Colonic mucosa (tissue), 4 donors: ENCODE measurements around the gene DDX54. TPM values are rescaled to one million over a fixed set of nuclear protein-coding genes. Genes with fewer than 3 reads are reported as not detected.

ENCODE experiments used
- DNase-seq: peaks from one replicate; pipeline ENCODE4 v3.0.0-alpha.2; 2020
- H3K27ac ChIP-seq: fragments of 200-600 bp; one replicate; pipeline ENCODE4 v1.8.0; 2021
- H3K27me3 ChIP-seq: fragments of 200-600 bp; one replicate; pipeline ENCODE4 v1.8.0; 2021
- H3K36me3 ChIP-seq: fragments of 200-600 bp; one replicate; pipeline ENCODE4 v1.8.0; 2021
- H3K4me1 ChIP-seq: fragments of 200-600 bp; one replicate; pipeline ENCODE4 v1.8.0; 2021; ENCODE audit warnings: mild to moderate bottlenecking
- H3K4me3 ChIP-seq: fragments of 200-600 bp; one replicate; pipeline ENCODE4 v1.8.0; 2021
- H3K9ac ChIP-seq, 2 donors: one replicate each; pipeline ENCODE4 v1.7.0; 2013; ENCODE audit warnings: control low read depth in 2 of 2, low read depth in 2 of 2, low read length in 2 of 2
- H3K9me3 ChIP-seq: fragments of 200-600 bp; one replicate; pipeline ENCODE4 v1.8.0; 2021
- CTCF ChIP-seq: fragments of 200-600 bp; IDR thresholded peaks from one replicate; pipeline ENCODE4 v1.8.0; 2022; ENCODE audit warnings: antibody characterized with exemption, mild to moderate bottlenecking
- intact Hi-C: fragments of 100-400 bp; cut with DNase I; formaldehyde crosslinking; loops from one replicate; pipeline ENCODE4 v1.14.1; 2022
- total RNA-seq, 2 donors: library from RNA; stranded (reverse); fragmentation: NEBNext Ultra II Directional in 1 of 2; extraction: Animal tissue kit (Norgen Biotek cat#: 25700) in 1 of 2; gene quantifications; one replicate each; pipeline ENCODE4 v1.2.1, GENCODE V29; 2021
- donor health status: healthy.
- donor health status: DM: no; HTN: no; CAD: no.
- donor health status: DM: no; HTN: no; CAD: no.

Gene DDX54
- total RNA-seq = 10 to 100 TPM; 54.8 to 98.3 TPM

- peak within 1 kb of the TSS; percentile 92 for H3K27ac ChIP-seq
- no peak for TF ChIP-seq CTCF
- peak; percentile 86 for DNase-seq
- H3K9me3 ChIP-seq = no peaks in the 10 kb centered on the region
- H3K4me1 ChIP-seq = peaks cover 14% of the 10 kb centered on the region
- H3K36me3 ChIP-seq = peaks cover 5% of the 10 kb centered on the region
- no peaks in the 10 kb centered on the region for H3K27me3 ChIP-seq
- H3K4me3 ChIP-seq = peak within 1 kb of the TSS; percentile 98
- peak within 1 kb of the TSS; percentile 91 to 99 for H3K9ac ChIP-seq
- intact Hi-C loops = no loop called here
Measured at GRCh38 chr12:113185180-113186032, at the start of gene DDX54, which contains the start of gene RITA1. TSS of gene DDX54 (minus strand) at chr12:113185478. CDS start at chr12:113185451, 27 bp downstream. TSS of gene RITA1 (plus strand) at chr12:113185721. CDS start at chr12:113186747, 1,026 bp downstream.

GRCh38 chr12:113234483-113234882 lies 49.2 kb upstream of the DDX54 start:
- H3K36me3 ChIP-seq = peaks cover 5% of the 10 kb centered on the region
- H3K9me3 ChIP-seq = no peaks in the 10 kb centered on the region
- H3K27me3 ChIP-seq = no peaks in the 10 kb centered on the region
- DNase-seq = no peak
- intact Hi-C loops = no loop called here
- no peak overlapping the region for H3K4me3 ChIP-seq
- peaks cover 19% of the 10 kb centered on the region for H3K4me1 ChIP-seq
- no peak overlapping the region for H3K27ac ChIP-seq
- TF ChIP-seq CTCF = no peak
- peak overlapping the region in 1 of 2 donors; percentile 6 for H3K9ac ChIP-seq

- Histone ChIP-seq H3K9me3 (no peaks in the 10 kb centered on the region), H3K27ac (no peak overlapping the region), H3K27me3 (no peaks in the 10 kb centered on the region), H3K36me3 (peaks cover 5% of the 10 kb centered on the region), H3K4me3 (no peak overlapping the region), H3K4me1 (peaks cover 22% of the 10 kb centered on the region), H3K9ac (peak overlapping the region in 1 of 2 donors; percentile 6)
- no peak for TF ChIP-seq CTCF
- intact Hi-C loops = no loop called here
- DNase-seq = no peak
Measured at GRCh38 chr12:113233967-113234366, 48.7 kb upstream of the DDX54 start.

GRCh38 chr12:113232840-113233585 lies 47.7 kb upstream of the DDX54 start:
- no peak for TF ChIP-seq CTCF
- no peaks in the 10 kb centered on the region for H3K9me3 ChIP-seq
- H3K4me3 ChIP-seq = no peak overlapping the region
- no peak for DNase-seq
- peak overlapping the region; percentile 36 for H3K27ac ChIP-seq
- intact Hi-C loops = no loop called here
- H3K4me1 ChIP-seq = peaks cover 14% of the 10 kb centered on the region
- H3K36me3 ChIP-seq = peaks cover 5% of the 10 kb centered on the region
- H3K9ac ChIP-seq = peak overlapping the region in 1 of 2 donors; percentile 1
- no peaks in the 10 kb centered on the region for H3K27me3 ChIP-seq

- peak overlapping the region in 1 of 2 donors; percentile 1 for H3K9ac ChIP-seq
- no peaks in the 10 kb centered on the region for H3K27me3 ChIP-seq
- H3K4me3 ChIP-seq = no peak overlapping the region
- intact Hi-C loops = no loop called here
- peaks cover 5% of the 10 kb centered on the region for H3K36me3 ChIP-seq
- no peaks in the 10 kb centered on the region for H3K9me3 ChIP-seq
- H3K27ac ChIP-seq = peak overlapping the region; percentile 36
- H3K4me1 ChIP-seq = peaks cover 12% of the 10 kb centered on the region
- TF ChIP-seq CTCF = no peak
- DNase-seq = no peak
Measured at GRCh38 chr12:113232089-113232839, 47.0 kb upstream of the DDX54 start.
